NCI-H526 treated with DMSO at 0.1 percent for 48 hours (cell line): ENCODE results near the gene CTNNBL1.
"Not testable (repeated sequence)": the region's sequence is repeated elsewhere in the genome, so short reads cannot be mapped to it uniquely, and the experiment has no call there.

Experiments
- DNase-seq: peaks from one replicate; lab custom pipeline; 2025; lab: John Stamatoyannopoulos, UW

Gene CTNNBL1

DNA sequence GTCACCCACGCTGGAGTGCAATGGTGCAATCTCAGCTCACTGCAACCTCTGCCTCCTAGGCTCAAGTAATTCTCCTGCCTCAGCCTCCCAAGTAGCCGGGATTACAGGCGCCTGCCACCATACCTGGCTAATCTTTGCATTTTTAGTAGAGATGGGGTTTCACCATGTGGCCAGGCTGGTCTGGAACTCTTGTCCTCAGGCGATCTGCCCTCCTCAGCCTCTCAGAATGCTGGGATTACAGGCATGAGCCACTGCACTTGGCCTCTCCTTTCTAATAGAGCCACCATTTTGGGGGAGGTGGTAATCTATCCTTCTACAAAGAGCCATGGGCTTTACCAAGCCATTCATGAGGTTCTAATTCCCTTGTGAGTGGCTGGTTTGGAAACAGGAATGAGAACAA lies 14.1 kb upstream of the CTNNBL1 start:
- DNase-seq, result not testable (repeated sequence)

DNA sequence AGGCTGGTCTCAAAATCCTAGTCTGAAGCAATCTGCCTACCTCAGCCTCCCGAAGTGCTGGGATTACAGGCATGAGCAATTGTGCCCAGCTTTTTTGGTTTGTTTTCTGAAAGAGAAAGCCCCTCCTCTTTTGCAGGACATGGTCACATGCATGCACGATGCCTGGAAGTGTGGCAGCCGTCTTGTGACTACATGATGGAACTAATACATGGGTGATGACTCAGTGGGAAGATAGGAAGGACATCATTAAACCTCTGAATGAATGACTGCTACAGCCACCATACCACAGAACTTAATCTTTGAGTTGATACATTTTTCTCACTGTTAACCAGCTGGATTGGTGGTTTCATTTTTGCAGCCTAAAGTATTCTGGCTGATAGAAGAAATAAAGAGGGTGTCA lies 13.4 kb upstream of the CTNNBL1 start:
- DNase-seq, result no peak

DNA sequence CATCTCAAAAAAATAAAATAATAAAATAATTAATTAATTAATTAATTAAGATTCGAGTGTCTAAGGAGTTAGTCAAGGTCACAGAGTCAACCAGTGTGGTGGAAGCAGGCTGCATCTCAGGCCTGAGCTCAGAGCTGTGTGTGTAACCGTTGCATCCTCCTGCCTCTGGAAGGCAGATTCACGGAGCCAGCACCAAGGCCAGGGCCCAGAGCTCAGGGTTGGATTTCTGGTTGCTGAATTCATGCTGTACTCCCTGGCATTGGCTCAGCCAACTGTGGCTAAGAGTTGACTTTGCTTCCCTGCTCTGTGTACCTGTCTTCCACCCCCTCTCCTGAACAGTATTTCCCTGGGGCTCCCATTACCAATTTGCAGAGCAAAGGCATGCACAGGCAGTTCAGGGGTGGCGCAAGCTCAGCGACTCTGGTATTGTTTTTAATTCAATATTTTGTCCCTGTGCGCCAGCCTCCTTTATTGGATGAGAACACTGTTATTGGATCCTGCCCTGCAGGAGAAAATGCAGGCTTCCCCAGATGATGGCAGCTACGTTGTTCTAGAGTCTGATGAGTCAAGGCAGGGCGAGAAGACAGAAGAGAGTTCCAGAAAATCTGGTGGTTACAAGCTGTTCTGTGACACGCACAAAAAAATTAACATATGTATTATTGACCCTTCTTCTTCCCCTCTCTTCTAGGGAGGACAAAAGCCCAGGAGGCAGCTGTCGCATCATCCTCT lies 12.3 kb upstream of the CTNNBL1 start:
- no peak for DNase-seq

DNA sequence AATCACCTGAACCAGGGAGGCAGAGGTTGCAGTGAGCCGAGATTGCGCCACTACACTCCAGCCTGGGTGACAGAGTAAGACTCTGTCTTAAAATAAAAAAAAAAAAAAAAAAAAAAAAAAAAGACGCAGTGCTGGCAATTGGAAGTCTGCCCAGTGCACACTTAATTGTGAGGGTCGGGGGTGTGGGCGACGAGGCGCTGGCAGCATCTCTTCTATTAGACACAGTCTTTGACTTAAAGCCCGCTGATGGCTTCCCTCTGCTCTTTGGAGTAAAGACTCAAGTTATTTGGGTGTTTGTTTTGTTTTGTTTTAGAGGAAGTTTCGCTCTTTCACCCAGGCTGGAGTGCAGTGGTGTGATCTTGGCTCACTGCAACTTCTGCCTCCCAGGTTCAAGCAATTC lies 10.7 kb upstream of the CTNNBL1 start:
- DNase-seq, result not testable (repeated sequence)

DNA sequence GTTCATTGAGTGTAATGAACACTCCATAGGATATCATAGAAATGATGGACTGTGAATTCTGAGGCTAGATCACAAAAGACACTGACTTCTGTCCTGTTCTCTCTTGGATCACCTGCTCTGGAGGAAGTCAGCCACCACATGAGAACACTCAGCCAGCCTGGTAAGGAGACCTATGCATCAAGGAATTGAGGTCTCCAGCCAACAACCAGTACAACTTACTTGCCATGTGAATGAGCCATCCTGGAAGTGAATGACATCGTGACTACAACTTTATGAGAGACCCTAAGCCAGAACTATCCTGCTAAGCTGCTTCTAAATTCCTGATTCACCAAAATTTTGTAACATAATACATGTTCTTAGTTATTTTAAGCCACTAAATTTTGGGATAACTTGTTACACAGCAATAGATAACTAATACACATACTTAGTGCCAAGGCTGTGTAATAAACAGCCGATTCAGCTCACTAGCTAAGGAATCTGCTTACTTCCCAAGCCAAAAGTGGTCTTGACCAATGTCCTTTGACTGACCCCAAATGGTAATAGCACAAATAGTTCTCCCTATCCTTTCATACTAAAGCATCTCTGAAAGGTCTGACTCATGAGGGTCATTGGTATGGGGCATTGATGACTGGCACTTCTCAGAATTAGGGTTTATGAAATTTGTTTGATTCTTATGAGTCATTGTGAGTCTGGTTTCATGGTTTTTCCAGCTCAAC lies 6.9 kb upstream of the CTNNBL1 start:
- no peak for DNase-seq

DNA sequence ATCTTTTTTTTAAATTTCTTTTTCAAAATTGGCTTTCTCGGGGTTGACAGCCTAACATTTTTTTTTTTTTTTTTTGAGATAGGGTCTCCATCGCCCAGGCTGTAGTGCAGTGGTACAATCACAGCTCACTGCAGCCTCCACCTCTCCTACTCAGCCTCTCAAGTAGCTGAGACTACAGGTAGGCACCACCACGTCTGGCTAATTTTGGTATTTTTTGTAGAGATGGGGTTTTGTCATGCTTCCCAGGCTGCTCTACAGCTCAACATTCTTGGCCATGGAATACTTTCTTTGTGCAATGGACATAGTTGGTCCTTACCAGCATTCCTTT lies 6.4 kb upstream of the CTNNBL1 start:
- DNase-seq, result no peak

DNA sequence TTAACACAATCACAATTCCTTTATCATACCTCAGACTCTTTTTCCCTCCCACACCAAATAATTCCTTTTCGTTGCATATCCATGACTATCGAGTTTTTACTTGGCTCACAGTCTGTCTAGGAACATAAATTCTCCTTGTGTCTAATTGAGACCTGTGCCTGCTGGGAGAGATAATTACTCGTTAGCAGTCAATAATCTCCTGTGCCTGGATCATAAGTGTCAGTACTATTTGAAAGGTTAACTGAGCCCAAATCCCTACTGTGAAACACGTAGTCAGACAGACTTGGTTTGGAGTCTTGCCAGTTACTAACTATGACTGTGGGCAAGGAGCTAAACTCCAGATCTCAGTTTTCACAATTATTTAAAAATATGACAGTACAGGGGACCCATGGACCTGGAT lies 5.7 kb upstream of the CTNNBL1 start:
- no peak for DNase-seq

DNA sequence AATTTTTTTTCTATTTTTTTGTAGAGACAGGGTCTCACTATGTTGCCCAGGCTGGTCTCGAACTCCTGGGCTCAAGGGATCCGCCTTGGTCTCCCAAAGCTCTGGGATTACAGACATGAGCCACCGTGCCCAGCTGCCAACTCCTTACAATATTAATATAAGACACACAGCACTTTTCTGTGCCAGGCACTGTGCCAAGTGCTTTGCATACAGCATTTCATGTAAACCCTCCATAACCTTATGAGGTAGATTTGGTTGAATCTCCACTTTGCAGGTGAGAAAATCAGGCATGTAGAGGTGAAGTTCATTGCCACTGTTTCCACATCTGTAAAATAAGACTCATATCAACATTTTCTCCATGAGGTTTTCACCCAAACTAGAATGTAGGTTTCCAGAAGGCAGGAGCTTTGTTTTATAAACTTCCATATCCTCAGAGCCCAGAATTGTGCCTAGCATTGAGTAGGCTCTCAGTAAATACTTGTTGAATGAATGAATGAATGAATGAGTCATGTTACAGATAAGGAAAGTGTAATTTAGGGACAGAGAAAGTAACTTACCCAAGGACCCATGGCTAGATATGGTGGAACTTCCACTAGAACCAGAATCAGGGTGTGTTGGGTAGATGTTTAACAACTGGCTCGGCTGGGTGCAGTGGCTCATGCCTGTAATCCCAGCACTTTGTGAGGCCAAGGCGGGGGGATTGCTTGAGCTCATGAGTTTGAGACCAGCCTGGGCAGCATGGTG lies 3.0 kb upstream of the CTNNBL1 start:
- no peak for DNase-seq

DNA sequence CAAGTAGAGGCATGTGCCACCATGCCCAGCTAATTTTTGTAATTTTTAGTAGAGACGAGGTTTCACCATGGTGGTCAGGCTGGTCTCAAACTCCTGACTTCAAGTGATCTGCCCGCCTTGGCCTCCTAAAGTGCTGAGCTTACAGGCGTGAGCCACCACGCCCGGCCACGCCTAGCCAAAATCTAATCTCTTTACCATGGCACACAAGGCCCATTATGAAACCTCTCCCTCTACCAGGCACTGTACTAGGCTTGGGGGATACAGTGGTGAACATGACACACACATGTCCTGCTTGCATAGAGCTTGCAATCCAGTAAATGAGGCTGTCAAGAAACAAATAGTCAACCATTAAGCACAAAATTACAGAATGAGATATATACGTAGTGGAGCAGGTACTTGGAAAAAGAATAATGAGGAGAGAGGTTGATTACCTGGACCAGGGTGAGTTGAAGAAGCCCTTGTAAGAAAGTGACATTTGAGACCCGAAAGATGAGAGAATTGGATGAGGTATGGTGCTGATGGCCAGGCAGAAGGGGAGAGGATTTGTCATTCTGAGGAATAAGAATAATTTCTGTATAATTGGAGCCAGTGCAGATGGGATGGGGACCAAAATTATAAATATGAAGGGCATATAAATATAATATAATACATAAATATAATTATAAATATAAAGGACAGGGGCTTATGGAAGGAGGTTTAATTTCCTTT lies 1.2 kb upstream of the CTNNBL1 start:
- DNase-seq, result no peak

DNA sequence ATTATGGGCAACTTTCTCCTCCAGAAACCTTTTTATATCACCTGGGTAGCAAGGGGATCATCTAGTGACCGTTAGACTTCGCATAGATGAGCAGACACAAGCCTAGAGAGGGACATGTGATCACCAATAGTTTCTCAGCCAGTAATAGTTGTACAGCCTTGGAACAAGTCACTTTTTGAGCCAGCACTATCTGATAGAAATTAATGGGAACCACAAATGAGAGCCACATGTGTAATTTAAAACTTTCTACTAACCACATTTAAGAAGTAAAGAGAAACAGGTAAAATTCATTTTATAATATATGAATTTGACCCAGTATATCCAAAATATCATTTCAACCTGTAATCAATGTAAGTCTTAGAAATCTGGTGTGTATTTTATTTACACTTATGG lies 592 bp upstream of the CTNNBL1 start:
- DNase-seq, result no peak

DNA sequence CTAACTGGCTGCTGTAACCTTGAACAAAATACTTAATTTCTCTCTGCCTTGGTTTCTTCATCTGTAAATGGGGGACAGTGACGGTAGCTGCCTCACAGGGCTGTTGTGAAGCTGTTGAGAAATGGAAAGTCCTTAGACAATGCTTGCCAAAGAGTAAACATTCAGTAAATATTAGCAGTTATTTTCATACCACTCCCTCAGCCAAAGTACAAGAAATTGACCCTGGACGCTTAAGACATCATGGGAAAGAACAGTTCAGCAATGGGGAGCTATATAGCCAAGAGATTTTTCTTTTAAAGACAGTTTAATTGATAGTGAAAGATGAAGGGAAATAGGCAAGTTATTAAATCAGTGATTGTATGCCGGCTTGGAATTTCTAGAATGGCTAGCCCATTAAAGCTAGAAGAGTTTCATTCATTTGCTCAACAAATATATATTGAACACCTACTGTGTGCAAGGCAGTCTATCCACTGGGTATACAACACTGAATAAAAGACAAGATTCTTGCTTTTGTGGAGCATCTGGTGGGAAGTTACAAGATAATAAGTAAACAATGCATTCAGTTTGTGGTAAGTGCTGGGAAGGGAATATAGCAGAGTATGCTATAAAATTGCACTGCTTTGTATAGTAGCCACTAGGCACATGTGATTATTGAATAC lies 2.0 kb downstream of the CTNNBL1 start:
- no peak for DNase-seq

DNA sequence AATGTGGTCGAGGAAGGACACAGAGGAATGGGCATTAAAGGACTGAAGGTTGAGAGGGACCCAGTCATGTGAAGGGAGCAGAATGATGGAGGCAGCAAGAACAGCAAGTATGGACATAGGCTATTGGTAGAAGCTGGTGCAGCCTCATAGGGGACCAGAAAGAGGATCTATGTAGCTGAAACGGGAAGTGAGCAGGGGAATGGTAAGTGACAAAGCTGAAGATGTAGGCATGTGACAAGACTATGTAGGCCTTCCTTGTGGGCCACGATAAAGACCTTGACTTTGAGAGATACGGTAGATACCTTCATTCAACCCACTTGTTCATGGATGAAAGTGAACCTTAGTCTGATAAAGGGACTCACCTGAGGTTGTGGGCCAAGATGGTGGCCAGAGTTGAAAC lies 3.5 kb downstream of the CTNNBL1 start:
- no peak for DNase-seq

DNA sequence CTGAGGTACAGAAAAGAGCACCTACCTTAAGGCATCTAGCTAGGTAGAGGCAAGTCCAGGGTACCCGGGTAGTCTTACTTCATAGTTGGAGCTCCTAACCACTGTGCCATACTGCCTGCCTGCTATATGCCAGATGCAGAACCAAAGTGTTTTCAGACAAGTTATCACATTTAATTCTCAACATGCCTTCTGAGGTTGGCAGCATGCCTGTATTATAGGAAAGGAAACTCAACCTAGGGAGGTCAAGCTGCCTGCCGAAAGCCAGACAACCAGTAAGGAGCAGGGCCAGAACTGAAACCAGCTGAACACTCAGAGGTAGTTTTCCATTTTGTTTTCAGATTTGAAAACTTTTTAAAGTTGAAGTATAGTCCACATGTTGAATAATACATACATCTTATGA lies 5.4 kb downstream of the CTNNBL1 start:
- no peak for DNase-seq

DNA sequence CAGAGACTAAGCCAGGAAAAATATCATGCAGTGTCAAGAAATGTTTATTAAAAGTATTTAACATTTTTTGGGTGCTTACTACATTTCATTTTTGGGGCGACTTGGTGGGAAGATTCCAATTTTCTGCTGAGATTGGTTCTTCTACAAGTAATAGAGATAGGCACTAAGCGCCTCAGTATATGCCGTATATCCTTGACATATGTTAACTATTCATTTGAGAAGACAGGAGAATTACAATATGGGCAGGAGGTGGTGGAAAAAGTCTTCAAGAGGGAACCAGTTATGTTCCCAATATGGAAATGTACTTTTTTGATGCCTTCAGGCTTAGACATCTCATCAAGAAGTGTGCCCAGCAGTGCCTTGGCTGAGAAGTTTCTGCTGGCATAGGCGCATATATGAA lies 6.5 kb downstream of the CTNNBL1 start:
- DNase-seq, result no peak

DNA sequence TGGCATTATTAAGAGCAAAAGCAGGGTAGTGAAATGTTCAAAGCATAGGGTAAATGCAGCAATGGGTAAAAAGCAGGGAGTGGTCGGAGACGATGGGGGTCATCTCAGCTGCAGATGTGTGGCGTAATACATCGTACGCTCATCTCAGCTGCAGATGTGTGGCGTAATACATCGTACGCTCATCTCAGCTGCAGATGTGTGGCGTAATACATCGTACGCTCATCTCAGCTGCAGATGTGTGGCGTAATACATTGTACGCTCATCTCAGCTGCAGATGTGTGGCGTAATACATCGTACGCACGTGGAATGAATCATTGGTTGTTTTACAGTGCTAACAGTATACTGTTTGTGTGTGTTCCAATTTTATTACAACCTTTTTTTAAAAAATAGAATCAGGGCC lies 7.8 kb downstream of the CTNNBL1 start:
- DNase-seq, result not testable (repeated sequence)

DNA sequence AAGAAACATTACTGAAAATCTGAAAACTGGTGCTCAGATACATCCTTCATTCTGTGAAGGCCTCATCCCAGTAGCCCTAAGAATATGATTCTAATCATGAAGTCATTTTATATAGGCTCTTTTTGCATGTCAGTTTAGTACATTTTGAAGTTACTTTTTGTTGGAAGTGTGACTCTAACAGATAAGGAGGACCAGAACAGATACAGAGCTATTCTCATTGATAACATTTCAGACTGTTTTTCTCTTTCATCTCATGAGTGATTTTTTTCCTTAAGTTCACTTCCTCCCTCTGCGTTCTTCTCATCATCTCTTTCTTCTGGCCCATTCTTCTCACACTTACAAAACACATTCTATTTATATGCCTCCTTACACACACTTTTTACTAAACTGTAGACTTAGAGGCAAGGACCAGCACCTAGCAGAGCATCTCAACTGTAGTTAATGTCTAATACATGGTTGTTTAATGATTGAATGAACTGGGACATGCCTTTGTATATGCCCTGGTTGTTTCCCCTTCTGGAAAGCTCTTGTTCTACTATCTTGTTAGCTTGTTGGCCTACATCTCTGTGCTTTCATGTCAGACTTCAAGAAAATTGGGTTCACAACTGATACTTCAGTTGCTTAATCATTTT lies 8.7 kb downstream of the CTNNBL1 start:
- DNase-seq, result no peak

DNA sequence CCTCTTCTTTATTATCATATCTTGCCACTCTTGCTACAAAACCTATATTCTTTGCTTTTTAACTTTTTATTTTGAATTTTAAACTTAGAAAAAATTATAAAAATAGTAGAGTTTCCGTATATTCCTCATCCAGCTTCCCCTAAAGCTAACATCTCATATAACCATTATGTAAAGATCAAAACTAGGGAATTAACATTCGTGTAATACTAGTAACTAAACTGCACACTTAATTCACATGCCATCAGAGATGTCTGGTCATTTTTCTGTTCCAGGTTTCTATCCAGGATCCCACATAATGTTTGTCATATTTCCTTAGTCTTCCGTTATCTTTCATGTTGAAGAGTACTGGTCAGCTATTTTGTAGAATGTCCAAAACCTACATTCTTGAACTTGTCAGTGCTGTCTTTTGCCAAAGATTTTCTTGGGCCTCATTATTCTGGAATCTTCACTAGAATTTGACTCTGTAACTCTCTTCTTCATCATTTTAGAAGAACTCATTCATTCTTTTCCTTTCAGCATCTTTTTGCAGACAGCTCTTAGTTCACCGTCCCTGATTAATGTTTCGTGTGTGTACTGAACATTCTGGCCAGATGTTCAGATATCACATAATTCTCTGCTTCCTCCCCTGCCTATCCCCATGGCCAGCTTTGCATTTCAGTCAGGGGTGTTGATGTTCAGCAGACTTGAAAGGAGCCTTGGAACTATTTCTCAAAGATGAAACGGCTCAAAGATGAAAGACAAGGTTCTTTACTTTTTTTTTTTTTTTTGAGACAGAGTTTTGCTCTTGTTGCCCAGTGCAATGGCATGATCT lies 9.4 kb downstream of the CTNNBL1 start:
- DNase-seq, result no peak

DNA sequence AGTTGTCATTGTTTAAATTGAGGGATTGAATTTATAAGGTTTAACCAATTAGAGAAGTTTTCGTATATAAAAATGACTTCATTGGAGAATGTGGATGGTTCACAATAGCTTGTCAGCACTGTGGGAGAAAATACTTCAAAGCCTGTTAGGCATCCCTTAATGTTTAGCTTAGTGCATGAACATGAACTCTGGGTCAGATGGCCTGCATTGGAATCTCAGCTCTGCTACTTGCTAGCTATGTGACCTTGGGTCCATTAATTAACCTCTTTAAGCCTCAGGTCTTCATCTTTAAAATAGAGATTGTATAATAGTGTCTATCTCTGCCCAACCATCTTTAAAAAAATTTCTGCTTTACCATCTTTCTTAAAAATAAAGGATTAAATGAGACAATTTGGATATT lies 11.1 kb downstream of the CTNNBL1 start:
- DNase-seq, result no peak

DNA sequence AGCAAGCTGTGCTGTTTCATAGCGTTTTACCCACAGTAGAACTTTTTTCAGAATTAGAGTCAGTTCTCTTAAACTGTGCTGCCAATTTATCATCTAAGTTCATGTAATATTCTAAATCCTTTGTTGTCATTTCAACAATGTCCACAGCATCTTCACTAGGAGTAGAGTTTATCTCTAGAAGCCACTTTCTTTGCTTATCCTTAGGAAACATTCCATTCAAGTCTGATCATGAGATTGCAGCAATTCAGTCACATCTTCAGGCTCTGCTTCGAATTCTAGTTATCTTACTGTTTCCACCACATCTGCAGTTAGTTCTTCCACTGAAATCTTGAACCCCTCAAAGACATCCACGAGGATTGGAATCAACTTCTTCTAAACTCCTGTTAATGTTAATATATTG lies 12.5 kb downstream of the CTNNBL1 start:
- no peak for DNase-seq

DNA sequence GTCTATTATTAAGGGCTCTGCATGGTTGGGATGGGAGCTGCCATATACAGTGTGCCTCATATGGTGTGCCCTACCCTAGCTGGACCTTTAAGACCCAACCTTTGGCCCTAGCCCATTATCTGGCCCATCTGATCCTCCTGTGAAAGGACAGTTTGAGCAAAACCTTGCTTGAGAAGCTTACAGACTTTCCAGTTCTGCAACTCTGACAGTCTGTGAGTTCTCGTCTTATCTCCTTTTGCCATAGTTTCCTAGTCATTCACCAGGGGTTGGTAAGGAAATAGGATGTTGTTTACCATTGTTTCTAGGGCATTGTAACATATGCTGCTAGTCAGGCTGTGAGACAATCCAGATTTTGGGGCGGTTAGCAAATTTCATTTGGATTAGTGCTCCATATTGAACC lies 17.2 kb downstream of the CTNNBL1 start:
- no peak for DNase-seq
